Subcutaneous abdominal adipose tissue (tissue), 5 donors: Measurements from ENCODE around the gene CLMN.
"Not testable (repeated sequence)": the region's sequence is repeated elsewhere in the genome, so short reads cannot be mapped to it uniquely, and the experiment has no call there.

Experiments used
- H3K27ac ChIP-seq: one replicate; pipeline ENCODE4 v1.7.0; 2013; ENCODE audit warnings: low read depth, mild to moderate bottlenecking, inconsistent platforms, low read length, moderate library complexity
- H3K27me3 ChIP-seq, 5 donors: one replicate each; pipeline ENCODE4 v1.7.0; 2013; ENCODE audit warnings: low read length in 5 of 5, inconsistent platforms in 1 of 5; ENCODE audit not compliant: control insufficient read depth in 5 of 5, insufficient read depth in 4 of 5
- H3K36me3 ChIP-seq, 5 donors: one replicate each; pipeline ENCODE4 v1.7.0; 2013; ENCODE audit warnings: low read length in 5 of 5; ENCODE audit not compliant: control insufficient read depth in 5 of 5, insufficient read depth in 5 of 5
- H3K4me1 ChIP-seq, 5 donors: one replicate each; pipeline ENCODE4 v1.7.0; 2013; ENCODE audit warnings: low read length in 5 of 5, mild to moderate bottlenecking in 3 of 5, moderate library complexity in 1 of 5; ENCODE audit not compliant: control insufficient read depth in 5 of 5, insufficient read depth in 5 of 5
- H3K4me3 ChIP-seq, 5 donors: one replicate each; pipeline ENCODE4 v1.7.0; 2013; ENCODE audit warnings: low read length in 5 of 5, low read depth in 1 of 5
- H3K9ac ChIP-seq, 5 donors: one replicate each; pipeline ENCODE4 v1.7.0; 2013; ENCODE audit warnings: low read length in 5 of 5, mild to moderate bottlenecking in 4 of 5, moderate library complexity in 3 of 5
- H3K9me3 ChIP-seq, 5 donors: one replicate each; pipeline ENCODE4 v1.7.0; 2013; ENCODE audit warnings: low read length in 5 of 5; ENCODE audit not compliant: control insufficient read depth in 5 of 5
- donor health status: healthy.
- donor health status: healthy.
- donor health status: healthy.
- donor health status: healthy.
- donor health status: healthy.

CLMN gene

DNA sequence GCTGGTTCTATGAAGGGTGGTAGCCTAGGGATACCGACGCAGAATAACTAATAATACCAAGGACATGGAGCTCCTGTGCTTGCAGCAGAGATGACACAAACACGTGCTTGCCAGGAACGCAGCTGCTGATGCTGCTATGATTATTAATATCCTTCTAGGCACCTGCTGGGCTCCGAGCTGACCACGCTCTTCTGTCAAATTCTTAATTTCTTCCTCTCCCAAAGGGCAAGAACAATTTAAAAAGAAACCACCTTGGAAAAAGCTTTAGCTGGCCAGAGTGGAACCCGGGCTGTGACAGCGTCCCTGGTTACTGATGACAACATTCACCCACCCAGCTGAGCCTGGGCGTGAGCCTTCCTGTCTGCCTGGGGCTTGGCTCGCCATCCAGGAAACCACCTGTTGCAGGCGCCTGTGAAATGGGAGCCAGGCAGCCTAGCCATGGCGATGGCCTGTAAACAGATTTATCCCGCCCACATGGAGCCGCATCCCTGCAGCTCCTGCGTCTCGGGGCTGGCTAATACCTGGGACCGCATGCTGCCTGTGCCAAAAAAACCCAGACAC is 28.8 kb downstream of the CLMN start:
- Histone ChIP-seq H3K9ac (no peak overlapping the region), H3K9me3 (peaks cover 0 to 4% (median 2%) of the 10 kb centered on the region in 5 donors), H3K4me3 (no peak overlapping the region), H3K4me1 (peaks cover 5 to 27% (median 26%) of the 10 kb centered on the region in 5 donors), H3K27ac (peak overlapping the region; percentile 69), H3K27me3 (no peaks in the 10 kb centered on the region), H3K36me3 (no peaks in the 10 kb centered on the region)

DNA sequence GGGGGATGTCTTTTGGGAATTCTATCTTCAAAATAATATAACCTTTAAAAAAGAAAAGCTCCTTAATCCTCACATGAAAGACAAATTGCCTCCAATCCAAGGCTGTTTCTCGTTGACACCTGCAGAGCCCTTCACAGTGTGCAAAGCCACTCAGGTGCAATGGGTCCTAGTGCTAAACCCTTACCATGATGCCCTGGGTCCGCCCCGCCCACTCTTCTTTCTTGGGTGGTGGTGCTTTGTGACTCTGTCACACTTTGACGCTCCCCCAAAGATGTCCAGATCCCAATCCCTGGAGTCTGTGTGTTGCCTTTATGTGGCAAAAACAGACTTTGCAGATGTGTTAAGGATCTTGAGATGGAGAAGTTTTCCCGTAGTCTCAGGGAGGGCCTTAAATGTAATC is 29.7 kb downstream of the CLMN start:
- Histone ChIP-seq H3K9me3 (no peaks in the 10 kb centered on the region), H3K4me1 (peaks cover 5 to 23% (median 22%) of the 10 kb centered on the region in 5 donors), H3K4me3 (no peak overlapping the region), H3K27me3 (no peaks in the 10 kb centered on the region), H3K36me3 (no peaks in the 10 kb centered on the region), H3K27ac (peak overlapping the region; percentile 14), H3K9ac (no peak overlapping the region)

DNA sequence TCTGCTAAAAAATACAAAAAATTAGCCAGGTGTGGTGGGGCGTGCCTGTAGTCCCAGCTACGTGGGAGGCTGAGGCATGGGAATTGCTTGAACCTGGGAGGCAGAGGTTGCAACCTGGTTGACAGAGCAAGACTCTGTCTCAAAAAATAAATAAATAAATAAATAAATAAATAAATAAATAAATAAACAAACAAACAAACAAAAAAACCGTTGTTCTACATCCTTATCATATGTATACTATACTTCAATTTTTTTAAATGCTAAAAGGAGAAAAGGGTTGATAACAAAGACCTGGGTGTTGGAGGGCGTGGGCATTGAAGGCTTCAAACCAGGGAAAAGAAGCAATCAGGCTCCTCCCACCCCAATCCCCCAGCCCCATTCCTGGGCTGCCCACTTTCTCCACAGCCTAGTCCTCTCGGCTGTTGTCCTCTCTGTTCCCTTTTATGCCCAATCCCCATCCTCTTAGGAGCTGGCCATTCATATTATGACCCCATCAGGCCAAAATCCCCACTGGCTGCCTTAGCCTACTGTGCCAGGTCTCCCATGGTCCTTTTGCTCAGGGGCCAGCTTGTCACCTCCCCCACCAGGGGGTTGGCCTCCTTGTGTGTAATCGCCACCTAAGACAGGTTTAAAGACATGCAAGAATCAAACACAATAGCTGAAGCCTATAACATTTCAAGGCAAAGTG is 30.2 kb downstream of the CLMN start:
- Histone ChIP-seq H3K36me3 (no peaks in the 10 kb centered on the region), H3K9me3 (no peaks in the 10 kb centered on the region), H3K4me1 (peaks cover 5 to 23% (median 19%) of the 10 kb centered on the region in 5 donors), H3K27ac (no peak overlapping the region), H3K4me3 (no peak overlapping the region), H3K27me3 (no peaks in the 10 kb centered on the region), H3K9ac (no peak overlapping the region)

DNA sequence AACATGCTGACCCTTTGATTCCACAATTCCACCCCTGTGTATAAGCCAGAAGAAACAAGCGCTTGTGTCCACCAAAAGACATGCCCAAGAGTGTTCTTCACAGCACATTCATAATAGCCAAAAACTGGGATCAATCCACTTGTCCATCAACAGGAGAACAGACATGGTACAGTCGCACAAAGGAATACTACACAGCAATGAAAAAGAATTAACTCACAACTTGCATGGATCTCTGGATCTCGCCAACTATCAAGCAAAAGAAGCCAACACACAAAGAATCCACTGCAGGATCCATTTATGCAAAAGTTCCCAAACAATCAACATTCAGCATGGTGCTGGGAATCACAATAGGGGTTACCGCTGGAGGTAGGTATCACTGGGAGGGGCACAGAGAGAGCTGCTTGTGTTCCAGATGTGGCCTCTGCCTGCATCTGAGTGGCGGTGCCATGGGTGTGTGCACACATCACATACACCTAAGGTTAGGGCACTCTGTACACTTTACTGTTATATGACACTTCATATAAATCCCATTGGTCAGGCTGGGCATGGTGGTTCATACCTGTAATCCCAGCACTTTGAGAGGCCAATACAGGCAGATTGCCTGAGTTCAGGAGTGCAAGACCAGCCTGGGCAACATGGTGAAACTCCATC is 30.9 kb downstream of the CLMN start:
- no peaks in the 10 kb centered on the region for H3K27me3 ChIP-seq
- no peak overlapping the region for H3K9ac ChIP-seq
- no peaks in the 10 kb centered on the region for H3K36me3 ChIP-seq
- no peak overlapping the region for H3K27ac ChIP-seq
- peaks cover 5 to 23% (median 19%) of the 10 kb centered on the region in 5 donors for H3K4me1 ChIP-seq
- no peak overlapping the region for H3K4me3 ChIP-seq
- H3K9me3 ChIP-seq, result no peaks in the 10 kb centered on the region

DNA sequence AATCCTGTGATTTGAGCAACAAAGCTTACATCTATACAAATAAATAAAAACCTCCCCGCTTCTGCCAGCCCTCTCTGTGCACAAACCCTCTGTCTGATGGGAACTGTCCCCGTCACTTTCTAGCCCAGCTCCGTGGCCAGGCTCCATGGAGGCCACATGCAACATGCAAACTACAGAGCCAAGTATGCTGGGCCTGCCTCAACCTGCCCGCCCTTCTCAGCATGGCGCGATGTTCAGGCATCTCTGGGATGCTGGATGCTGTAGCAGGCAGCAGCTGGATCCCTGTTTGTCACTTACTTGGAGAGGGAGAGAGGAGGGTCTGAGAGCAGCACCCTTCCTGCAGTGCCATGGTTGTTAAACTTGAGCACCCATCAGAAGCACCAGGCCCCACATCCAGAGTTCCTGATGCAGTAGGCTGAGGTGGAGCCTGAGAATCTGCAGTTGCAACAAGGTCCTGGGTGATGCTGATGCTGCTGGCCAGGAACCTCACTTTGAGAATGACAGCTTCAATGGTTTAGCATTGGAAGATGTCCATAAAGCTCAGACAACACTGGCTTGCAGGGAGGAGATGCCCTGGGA is 32.4 kb downstream of the CLMN start:
- Histone ChIP-seq H3K4me3 (no peak overlapping the region), H3K4me1 (peaks cover 5 to 26% (median 24%) of the 10 kb centered on the region in 5 donors), H3K27me3 (no peaks in the 10 kb centered on the region), H3K36me3 (no peaks in the 10 kb centered on the region), H3K9me3 (no peaks in the 10 kb centered on the region), H3K27ac (no peak overlapping the region), H3K9ac (no peak overlapping the region)

DNA sequence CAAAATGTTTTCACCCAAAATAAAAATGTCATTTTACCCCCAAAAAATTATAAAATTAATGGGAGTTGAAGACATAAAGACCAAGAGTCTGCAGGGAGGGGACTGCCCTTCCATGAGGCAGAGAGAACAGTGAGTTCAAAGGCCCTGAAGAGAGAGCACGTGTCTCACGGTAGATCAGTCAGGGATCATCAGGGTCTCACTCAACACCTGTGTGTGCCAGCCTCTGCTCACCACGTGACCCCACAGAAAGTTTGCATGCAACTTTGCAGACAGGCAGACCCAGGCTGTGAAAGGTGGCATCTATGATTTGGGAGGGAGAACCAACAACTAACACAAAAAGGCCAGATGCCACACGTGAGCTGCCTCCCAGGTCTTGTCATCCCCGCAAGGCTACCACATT is 33.1 kb downstream of the CLMN start:
- no peak overlapping the region for H3K27ac ChIP-seq
- H3K36me3 ChIP-seq, result no peaks in the 10 kb centered on the region
- no peaks in the 10 kb centered on the region for H3K9me3 ChIP-seq
- no peaks in the 10 kb centered on the region for H3K27me3 ChIP-seq
- no peak overlapping the region for H3K9ac ChIP-seq
- H3K4me3 ChIP-seq, result no peak overlapping the region
- H3K4me1 ChIP-seq, result peaks cover under 1 to 24% (median 23%) of the 10 kb centered on the region in 5 donors

DNA sequence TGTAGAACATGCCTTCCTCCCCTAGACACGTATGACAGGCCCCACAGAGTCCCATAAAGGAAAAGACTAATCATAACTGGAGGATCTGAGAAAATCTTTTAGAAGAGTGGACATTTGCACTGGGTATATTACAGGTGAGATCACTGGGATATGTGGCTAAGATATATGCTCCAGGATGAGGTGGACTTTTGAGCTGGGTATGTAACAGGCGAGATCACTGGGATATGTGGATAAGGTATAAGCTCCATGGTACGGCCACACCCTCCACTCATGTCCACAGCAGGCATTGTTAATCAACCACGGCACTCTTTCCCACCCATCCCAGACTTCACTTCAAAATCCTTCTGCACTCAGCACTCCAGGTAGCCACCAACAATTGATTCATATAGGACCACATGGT is 34.1 kb downstream of the CLMN start:
- Histone ChIP-seq H3K9me3 (no peaks in the 10 kb centered on the region), H3K4me3 (no peak overlapping the region), H3K36me3 (no peaks in the 10 kb centered on the region), H3K27ac (no peak overlapping the region), H3K4me1 (peaks cover 0 to 13% (median 12%) of the 10 kb centered on the region in 5 donors), H3K27me3 (no peaks in the 10 kb centered on the region), H3K9ac (no peak overlapping the region)

DNA sequence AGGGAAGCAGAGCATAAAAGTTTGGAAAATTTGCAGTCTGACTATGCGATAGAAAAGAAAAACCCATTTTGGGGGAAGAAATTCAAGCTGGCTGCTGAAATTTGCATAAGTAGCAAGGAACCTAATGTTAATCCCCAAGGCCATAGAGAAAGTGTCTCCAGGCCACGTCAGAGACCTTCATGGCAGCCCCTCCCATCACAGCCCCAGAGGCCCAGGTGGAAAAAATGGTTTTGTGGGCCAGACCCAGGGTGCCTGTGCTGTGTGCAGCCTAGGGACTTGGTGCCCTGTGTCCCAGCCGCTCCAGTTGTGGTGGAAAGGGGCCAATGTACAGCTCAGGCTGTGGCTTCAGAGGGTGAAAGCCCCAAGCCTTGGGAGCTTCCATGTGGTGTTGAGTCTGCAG is 35.9 kb downstream of the CLMN start:
- H3K27ac ChIP-seq, H3K36me3 ChIP-seq, H3K27me3 ChIP-seq, H3K4me3 ChIP-seq, H3K9ac ChIP-seq, H3K9me3 ChIP-seq: not testable (repeated sequence)
- peaks cover 0 to 11% (median 9%) of the 10 kb centered on the region in 5 donors for H3K4me1 ChIP-seq

DNA sequence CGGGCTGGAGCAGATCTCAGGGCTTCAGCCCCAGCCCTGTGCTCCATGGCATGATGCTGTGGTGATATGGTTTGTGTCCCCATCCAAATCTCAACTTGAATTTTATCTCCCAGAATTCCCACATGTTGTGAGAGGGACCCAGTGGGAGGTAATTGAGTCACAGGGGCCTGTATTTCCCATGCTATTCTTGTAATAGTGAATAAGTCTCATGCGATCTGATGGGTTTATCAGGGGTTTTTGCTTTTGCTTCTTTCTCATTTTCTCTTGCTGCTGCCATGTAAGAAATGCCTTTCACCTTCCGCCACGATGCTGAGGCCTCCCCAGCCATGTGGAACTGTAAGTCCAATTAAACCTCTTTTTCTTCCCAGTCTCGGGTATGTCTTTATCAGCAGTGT is 36.7 kb downstream of the CLMN start:
- not testable (repeated sequence) for H3K9me3 ChIP-seq, H3K27ac ChIP-seq, H3K4me3 ChIP-seq, H3K27me3 ChIP-seq, H3K36me3 ChIP-seq
- Histone ChIP-seq H3K4me1 (peaks cover 0 to 11% (median 9%) of the 10 kb centered on the region in 5 donors), H3K9ac (peak overlapping the region in 1 of 5 donors; percentile 48)

DNA sequence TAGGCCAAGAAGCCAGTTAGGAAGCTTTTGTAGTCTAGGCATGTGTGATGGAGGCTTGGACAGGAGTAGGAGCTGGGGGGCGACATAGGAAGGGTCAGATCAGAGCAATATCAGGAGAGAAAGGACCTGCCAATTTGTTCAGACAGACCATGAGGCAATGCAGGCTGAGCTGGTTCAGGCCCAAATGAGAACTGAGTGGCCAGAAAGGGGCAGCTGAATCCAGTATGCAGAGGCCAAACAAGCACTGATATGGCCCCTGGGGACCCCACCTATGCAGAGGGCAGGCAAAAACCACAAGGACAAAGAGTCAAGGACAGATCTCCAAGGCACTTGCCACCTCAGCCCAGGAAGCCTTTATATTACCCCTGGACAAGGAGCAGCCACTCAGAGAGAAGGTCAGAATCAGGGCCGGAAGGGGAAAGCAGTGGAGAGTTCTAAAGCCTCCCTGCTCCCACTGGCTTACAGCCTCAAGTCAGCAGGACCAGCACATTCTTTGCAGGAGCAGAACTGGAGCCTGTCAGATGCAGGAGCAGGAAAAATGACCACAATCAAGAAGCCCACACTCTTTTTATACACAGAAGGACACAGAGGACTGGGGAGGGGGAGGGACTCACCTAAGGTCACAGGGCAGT is 37.2 kb downstream of the CLMN start:
- no peaks in the 10 kb centered on the region for H3K36me3 ChIP-seq
- H3K27ac ChIP-seq, result no peak overlapping the region
- H3K27me3 ChIP-seq, result no peaks in the 10 kb centered on the region
- H3K9ac ChIP-seq, result peak overlapping the region in 1 of 5 donors; percentile 48
- no peaks in the 10 kb centered on the region for H3K9me3 ChIP-seq
- no peak overlapping the region for H3K4me3 ChIP-seq
- H3K4me1 ChIP-seq, result peaks cover 0 to 11% (median 9%) of the 10 kb centered on the region in 5 donors
